Keratinocyte (primary cell): ENCODE data around the gene CIB4.

ENCODE experiments used
- CTCF ChIP-seq, 3 experiments: IDR thresholded peaks in 1 of 3; conservative IDR thresholded peaks in 1 of 3; optimal IDR thresholded peaks in 1 of 3; 2 replicates in 2 of 3; 3 replicates in 1 of 3; pipeline versions ENCODE3 to v1.5.1; 2011; ENCODE audit warnings: low read length in 3 of 3, mild to moderate bottlenecking in 3 of 3, moderate library complexity in 2 of 3, control low read depth in 1 of 3, inconsistent platforms in 1 of 3; ENCODE audit not compliant: insufficient read depth in 2 of 3; ENCODE audit errors: extremely low read depth in 1 of 3
- EZH2 ChIP-seq: IDR thresholded peaks from one replicate; pipeline ENCODE4 v1.6.1; 2012; ENCODE audit warnings: inconsistent platforms, mild to moderate bottlenecking, low read length, moderate library complexity

GRCh38 chr2:26605195-26605998 is 35.8 kb downstream of the CIB4 start:
- TF ChIP-seq CTCF (optimal IDR thresholded peaks at IDR 0.05 in 1 of 3, IDR thresholded peaks at IDR 0.05 in 1 of 3, conservative IDR thresholded peaks at IDR 0.05 in 1 of 3; ENCODE audit: extremely low read depth in 1 of 3, insufficient read depth in 2 of 3, low read length in 3 of 3), result peak; percentile 80 to 96 (median 94)
- no peak for TF ChIP-seq EZH2
